Measurements from ENCODE around the gene SH3D21.

SH3D21 gene

DNA sequence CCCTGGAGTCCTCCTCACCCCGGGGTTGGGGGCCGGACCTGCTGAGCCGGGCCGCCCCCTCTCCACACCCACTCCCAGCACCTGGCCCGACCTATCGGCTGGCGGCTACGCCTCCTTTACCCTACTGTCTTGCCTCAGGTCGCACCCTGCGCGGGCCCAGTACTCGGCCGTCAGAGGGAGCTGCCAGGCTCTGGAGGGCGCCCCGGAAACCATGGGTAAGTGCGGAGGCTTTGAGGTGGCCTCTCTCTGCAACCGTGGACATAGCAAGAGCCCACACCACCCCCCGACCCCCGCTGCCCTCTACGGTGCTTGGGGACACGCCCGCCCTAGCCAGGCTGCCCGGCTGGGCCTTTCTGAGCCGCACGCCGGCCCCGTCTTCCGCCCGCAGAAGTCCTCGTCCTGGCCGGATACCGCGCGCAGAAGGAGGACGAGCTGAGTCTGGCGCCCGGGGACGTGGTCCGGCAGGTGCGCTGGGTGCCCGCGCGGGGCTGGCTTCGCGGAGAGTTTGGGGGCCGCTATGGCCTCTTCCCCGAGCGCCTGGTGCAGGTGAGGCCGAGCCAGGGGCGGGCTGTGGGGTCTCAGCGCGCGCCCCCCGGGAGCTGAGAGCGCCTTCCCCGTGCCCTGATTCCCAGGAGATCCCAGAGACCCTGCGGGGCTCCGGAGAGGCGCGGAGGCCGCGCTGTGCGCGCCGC lies at the start of gene SH3D21:
TSS of gene SH3D21 (plus strand) at position 159 of the 692 bp plus-strand sequence. CDS start at position 212, 53 bp downstream.
- peak; percentile 68 for DNase-seq

- DNase-seq, result no peak
Measured at GRCh38 chr1:36256558-36257374, 49.4 kb upstream of the SH3D21 start.

DNA sequence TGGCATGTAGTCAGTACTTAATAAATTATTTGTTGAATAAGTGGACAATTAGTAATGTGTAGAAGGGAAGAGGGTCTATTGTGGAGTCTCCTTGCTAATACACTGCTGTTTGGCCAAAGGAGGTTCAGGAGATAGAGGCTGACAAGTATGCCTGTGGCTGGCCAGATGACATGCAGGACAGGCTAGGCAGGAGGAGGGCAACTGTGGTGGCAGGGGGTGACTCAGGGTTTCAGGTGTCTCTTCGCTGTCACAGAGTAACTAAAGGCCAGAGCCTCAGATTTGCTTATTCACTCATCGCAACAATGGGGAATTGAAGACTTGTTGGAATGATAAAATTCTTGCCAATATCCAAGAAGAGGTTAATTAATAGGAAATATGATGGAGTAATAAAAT lies 48.8 kb upstream of the SH3D21 start:
- no peak for DNase-seq

DNA sequence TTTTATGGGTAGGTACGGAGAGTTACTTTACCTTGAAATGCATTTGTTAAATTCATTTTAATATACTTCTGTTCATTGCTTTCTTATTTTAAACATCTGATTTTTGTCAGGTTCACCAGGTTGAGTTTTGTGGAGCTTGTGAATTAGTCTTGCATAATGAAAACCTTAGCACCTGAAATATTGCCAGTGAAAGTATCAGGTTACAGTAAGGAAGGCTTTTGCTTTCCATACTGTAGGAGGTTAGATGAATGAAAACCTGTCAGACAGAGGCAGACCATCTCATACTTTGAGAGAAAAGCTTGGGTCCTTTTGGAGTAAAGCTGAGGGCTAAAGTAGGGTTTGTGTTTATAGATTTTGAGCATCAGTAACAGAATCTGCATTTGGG lies 47.2 kb upstream of the SH3D21 start:
- DNase-seq, result peak; percentile 32

DNA sequence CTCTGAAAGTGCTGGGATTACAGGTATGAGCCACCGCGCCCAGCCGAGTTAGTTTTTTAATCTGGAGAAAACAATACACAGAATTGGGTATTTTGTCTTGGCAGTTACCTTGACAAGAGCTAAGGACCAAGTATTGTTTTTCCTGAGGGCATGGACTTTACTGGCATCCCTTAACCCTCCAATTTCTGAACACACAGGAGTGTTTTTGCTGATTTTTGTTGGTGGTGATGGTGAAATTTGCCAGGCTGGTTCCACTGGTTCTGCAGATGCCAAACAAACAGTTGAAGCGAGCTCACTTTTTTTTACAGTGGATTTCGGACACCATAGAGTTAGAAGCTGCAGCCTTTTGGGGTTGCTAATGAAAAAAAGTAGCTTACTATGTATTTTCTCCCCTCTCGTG lies 37.2 kb upstream of the SH3D21 start:
- DNase-seq, result no peak

- DNase-seq, result no peak
Measured at GRCh38 chr1:36269408-36269838, 36.7 kb upstream of the SH3D21 start.

- no peak for DNase-seq
Measured at GRCh38 chr1:36273024-36273423, 33.1 kb upstream of the SH3D21 start.

DNA sequence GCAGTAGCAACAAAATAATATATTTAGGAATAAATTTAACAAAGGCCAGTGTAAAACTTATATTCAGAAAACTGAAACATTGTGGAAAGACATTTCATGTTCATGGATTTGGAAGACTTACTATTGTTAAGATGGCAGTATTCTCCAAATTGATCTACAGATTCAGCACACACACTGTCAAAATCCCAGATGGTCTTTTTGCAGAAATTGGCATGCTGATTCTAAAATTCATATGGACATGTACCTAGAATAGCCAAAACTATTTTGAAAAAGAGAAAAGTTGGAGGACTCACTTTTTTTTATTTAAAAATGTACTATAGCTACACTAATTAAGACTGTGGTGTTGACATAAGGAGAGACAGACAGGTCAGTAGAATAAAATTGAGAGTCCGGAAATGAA lies 32.0 kb upstream of the SH3D21 start:
- no peak for DNase-seq

GRCh38 chr1:36276688-36277087 lies 29.5 kb upstream of the SH3D21 start:
- DNase-seq, result no peak

- DNase-seq, result no peak
Measured at GRCh38 chr1:36279110-36279788, 26.9 kb upstream of the SH3D21 start.

GRCh38 chr1:36279789-36280296 lies 26.3 kb upstream of the SH3D21 start:
- no peak for DNase-seq

DNA sequence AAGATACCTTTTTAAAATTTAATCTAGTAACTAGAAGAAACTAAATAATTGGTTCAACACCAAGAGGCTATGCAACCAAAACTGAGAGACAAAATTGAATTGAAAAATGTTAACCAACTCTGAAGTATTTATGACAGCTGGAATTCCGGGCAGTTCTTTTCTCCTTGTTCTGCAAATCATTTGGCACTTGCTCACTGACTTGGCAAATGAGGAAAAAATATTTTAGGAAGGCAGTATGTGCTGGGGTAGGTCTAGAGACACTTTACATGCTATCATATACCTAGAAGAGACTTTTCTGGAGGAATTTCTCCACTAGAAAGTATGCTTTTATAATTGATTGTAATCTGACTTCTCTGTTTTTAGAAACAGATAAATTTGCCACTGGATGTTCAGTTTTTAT lies 22.1 kb upstream of the SH3D21 start:
- DNase-seq, result no peak

DNA sequence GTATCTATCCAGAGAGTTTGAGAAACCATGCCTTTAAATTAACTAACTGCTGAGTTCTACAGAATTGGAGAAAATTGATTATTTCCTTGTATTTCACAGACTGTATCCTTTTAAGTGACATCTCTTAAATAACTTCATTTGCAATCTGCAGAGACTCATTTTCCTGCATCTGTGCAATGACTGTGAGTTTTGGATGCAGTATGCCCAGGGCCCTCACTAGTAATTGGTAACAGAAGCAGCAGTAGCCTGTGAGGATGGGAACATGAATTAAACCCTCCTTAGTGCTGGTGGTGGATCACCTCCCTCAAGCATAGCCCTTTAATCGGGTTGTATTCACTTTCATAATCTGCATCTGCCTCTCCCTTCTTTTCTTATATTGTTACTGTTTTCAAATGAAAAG lies 21.7 kb upstream of the SH3D21 start:
- DNase-seq, result no peak

- DNase-seq, result peak; percentile 64
Measured at GRCh38 chr1:36285443-36286101, 20.6 kb upstream of the SH3D21 start.

- DNase-seq, result no peak
Measured at GRCh38 chr1:36286802-36287201, 19.4 kb upstream of the SH3D21 start.

GRCh38 chr1:36287595-36287994 lies 18.6 kb upstream of the SH3D21 start:
- DNase-seq, result no peak

- no peak for DNase-seq
Measured at GRCh38 chr1:36295390-36295789, 10.8 kb upstream of the SH3D21 start.

- DNase-seq, result no peak
Measured at GRCh38 chr1:36297062-36297461, 9.1 kb upstream of the SH3D21 start.

GRCh38 chr1:36298640-36299039 lies 7.5 kb upstream of the SH3D21 start:
- no peak for DNase-seq

- DNase-seq, result no peak
Measured at GRCh38 chr1:36300526-36300925, 5.6 kb upstream of the SH3D21 start.

GRCh38 chr1:36301220-36301619 lies 4.9 kb upstream of the SH3D21 start:
- no peak for DNase-seq

DNA sequence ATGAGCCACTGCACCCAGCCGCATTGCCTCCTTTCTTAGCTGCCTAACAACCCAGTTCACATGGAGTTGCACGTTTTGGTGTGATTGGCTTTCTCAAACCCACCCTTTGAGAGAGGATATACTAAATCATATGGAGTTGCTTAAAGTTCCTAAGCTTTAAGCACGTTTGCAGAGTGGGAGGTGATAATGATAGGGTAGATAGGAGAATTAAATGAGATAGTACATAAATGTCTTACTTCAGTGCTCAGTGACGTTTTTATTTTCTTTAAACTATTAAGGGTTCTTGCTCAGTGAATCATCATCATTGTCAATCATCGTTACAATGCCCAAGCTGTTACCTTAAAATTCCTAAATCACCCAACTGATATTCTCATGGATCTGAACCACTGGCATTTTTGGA lies 2.9 kb upstream of the SH3D21 start:
- DNase-seq, result no peak
